Gastrocnemius medialis (tissue), 4 donors: Measurements from ENCODE around the gene NCOA6. TPM values are rescaled to one million over a fixed set of nuclear protein-coding genes. Genes with fewer than 3 reads are reported as not detected.

ENCODE experiments used
- ATAC-seq, 2 donors: fragments of 150-250 bp; one replicate each; pipeline ENCODE4 v1.9.1; 2016
- DNase-seq, 2 donors: peaks; one replicate each; pipeline ENCODE4 v3.0.0-alpha.2; 2019
- H3K27ac ChIP-seq, 4 donors: fragments of 200-600 bp; sonication (generic); 1 replicate in 1 of 4; 2 replicates in 3 of 4; pipeline ENCODE4 v1.5.1; 2016 to 2018; ENCODE audit warnings: mild to moderate bottlenecking in 2 of 4, moderate library complexity in 1 of 4
- H3K27me3 ChIP-seq, 3 donors: fragments of 200-600 bp; sonication (generic) in 2 of 3; 1 replicate in 1 of 3; 2 replicates in 2 of 3; pipeline versions ENCODE4 v1.5.1 to v1.6.0; 2016 to 2019; ENCODE audit warnings: mild to moderate bottlenecking in 1 of 3, moderate library complexity in 1 of 3
- H3K36me3 ChIP-seq, 2 donors: fragments of 200-600 bp; sonication (generic) in 1 of 2; one replicate each; pipeline ENCODE4 v1.5.1; 2017 to 2018
- H3K4me1 ChIP-seq, 2 donors: fragments of 200-600 bp; sonication (generic) in 1 of 2; one replicate each; pipeline ENCODE4 v1.5.1; 2016 to 2017; ENCODE audit warnings: mild to moderate bottlenecking in 2 of 2
- H3K4me3 ChIP-seq, 4 donors: fragments of 200-600 bp; sonication (generic) in 3 of 4; 1 replicate in 1 of 4; 2 replicates in 3 of 4; pipeline ENCODE4 v1.5.1; 2016 to 2019; ENCODE audit warnings: mild to moderate bottlenecking in 2 of 4
- H3K9me3 ChIP-seq, 3 donors: fragments of 200-600 bp; sonication (generic) in 2 of 3; 1 replicate in 1 of 3; 2 replicates in 2 of 3; pipeline ENCODE4 v1.5.1; 2016 to 2019
- CTCF ChIP-seq, 5 experiments: fragments of 450-650 bp in 3 of 5; fragments of 200-600 bp in 2 of 5; sonication (generic) in 2 of 5; IDR thresholded peaks in 4 of 5; conservative IDR thresholded peaks in 1 of 5; 1 replicate in 4 of 5; 2 replicates in 1 of 5; pipeline ENCODE4 v1.5.1; 2016 to 2019; ENCODE audit warnings: antibody characterized with exemption in 5 of 5, mild to moderate bottlenecking in 3 of 5, moderate library complexity in 3 of 5
- POLR2A ChIP-seq, 2 donors: fragments of 450-650 bp; IDR thresholded peaks; one replicate each; pipeline ENCODE4 v1.6.1; 2017; ENCODE audit warnings: antibody characterized with exemption in 2 of 2, mild to moderate bottlenecking in 2 of 2, moderate library complexity in 2 of 2
- in situ Hi-C, 4 donors: fragments of 200-750 bp; cut with MboI; loops; one replicate each; pipeline versions ENCODE4 v1.15.0 to v1.8.0; 2017; ENCODE audit warnings: low sequenced_read_pairs in 4 of 4
- intact Hi-C: fragments of 100-400 bp; cut with DNase I; formaldehyde crosslinking; loops from one replicate; pipeline ENCODE4 v1.15.1; 2023; ENCODE audit warnings: low total_unique reads
- total RNA-seq, 4 donors: library from RNA; depleted of rRNA; stranded (reverse); fragments of >200 nt; gene quantifications; one replicate each; pipeline versions ENCODE4 v1.1.0 to v1.2.3, GENCODE V29; 2016

Gene NCOA6
- total RNA-seq, 4 donors from 2014 or later = 10.9 to 12.7 (median 11.6) TPM

- intact Hi-C loops (no loop called here), in situ Hi-C loops (loop anchor here in 2 of 4 donors (10.0 to 25.0 kb wide), 2 partner anchors 370 to 373 kb away; no protein-coding TSS in a partner anchor)
- Histone ChIP-seq H3K9me3 (no peaks in the 10 kb centered on the region), H3K27ac (no peak overlapping the region), H3K27me3 (no peaks in the 10 kb centered on the region), H3K36me3 (no peaks in the 10 kb centered on the region), H3K4me3 (no peak overlapping the region), H3K4me1 (no peaks in the 10 kb centered on the region)
- ATAC-seq = no peak
- no peak for DNase-seq
- TF ChIP-seq CTCF (IDR thresholded peaks at IDR 0.05 in 4 of 5, conservative IDR thresholded peaks at IDR 0.05 in 1 of 5) (no peak), POLR2A (IDR thresholded peaks at IDR 0.05) (no peak)
These were observed 16.7 kb upstream of the NCOA6 start for GRCh38 chr20:34842143-34842542.

- TF ChIP-seq POLR2A (IDR thresholded peaks at IDR 0.05) = no peak
- TF ChIP-seq CTCF (IDR thresholded peaks at IDR 0.05 in 4 of 5, conservative IDR thresholded peaks at IDR 0.05 in 1 of 5) = peak; percentile 38 to 53 (median 49)
- ATAC-seq = peak in 1 of 2 donors; percentile 52
- Histone ChIP-seq H3K4me1 (peaks cover 0 to 5% of the 10 kb centered on the region in 2 donors), H3K36me3 (no peaks in the 10 kb centered on the region), H3K27ac (no peak overlapping the region), H3K27me3 (no peaks in the 10 kb centered on the region), H3K9me3 (no peaks in the 10 kb centered on the region), H3K4me3 (no peak overlapping the region)
- in situ Hi-C loops (loop anchor here in 2 of 4 donors (10.0 to 25.0 kb wide), 2 partner anchors 378 to 380 kb away; no protein-coding TSS in a partner anchor), intact Hi-C loops (loop anchor here (2.0 kb wide), 1 partner anchor 120 kb away; the partner anchor contains the start of genes GSS and MYH7B)
- DNase-seq = no peak
These were observed 9.0 kb upstream of the NCOA6 start for GRCh38 chr20:34834459-34834893.

- in situ Hi-C loops = loop anchor here in 2 of 4 donors (10.0 to 25.0 kb wide), 2 partner anchors 380 to 383 kb away; no protein-coding TSS in a partner anchor
- no peak for ATAC-seq
- Histone ChIP-seq H3K4me3 (no peak overlapping the region), H3K9me3 (no peaks in the 10 kb centered on the region), H3K27ac (no peak overlapping the region), H3K4me1 (peaks cover 0 to 5% of the 10 kb centered on the region in 2 donors), H3K36me3 (no peaks in the 10 kb centered on the region), H3K27me3 (no peaks in the 10 kb centered on the region)
- no peak for DNase-seq
- TF ChIP-seq CTCF (IDR thresholded peaks at IDR 0.05 in 4 of 5, conservative IDR thresholded peaks at IDR 0.05 in 1 of 5) (no peak), POLR2A (IDR thresholded peaks at IDR 0.05) (no peak)
- intact Hi-C loops = no loop called here
These were observed 6.5 kb upstream of the NCOA6 start for GRCh38 chr20:34831936-34832335.

GRCh38 chr20:34829191-34829590 lies 3.7 kb upstream of the NCOA6 start:
- H3K36me3 ChIP-seq = no peaks in the 10 kb centered on the region
- ATAC-seq (no peak), DNase-seq (no peak)
- H3K27ac ChIP-seq = no peak overlapping the region
- no peak overlapping the region for H3K4me3 ChIP-seq
- in situ Hi-C loops = loop anchor here in 1 of 4 donors (25.0 kb wide), 1 partner anchor 383 kb away; no protein-coding TSS in a partner anchor
- H3K4me1 ChIP-seq = peaks cover 1 to 7% of the 10 kb centered on the region in 2 donors
- intact Hi-C loops = loop anchor here (5.0 to 10.0 kb wide), 3 partner anchors 263 to 626 kb away; partner anchors contain the start of genes CEP250, MMP24OS and TRPC4AP
- H3K27me3 ChIP-seq = no peaks in the 10 kb centered on the region
- H3K9me3 ChIP-seq = no peaks in the 10 kb centered on the region
- no peak for TF ChIP-seq POLR2A (IDR thresholded peaks at IDR 0.05)
- no peak for TF ChIP-seq CTCF (IDR thresholded peaks at IDR 0.05 in 4 of 5, conservative IDR thresholded peaks at IDR 0.05 in 1 of 5)
